ENCODE data around the gene DCLRE1B. TPM values are rescaled to one million over a fixed set of nuclear protein-coding genes. Genes with fewer than 3 reads are reported as not detected.
A peak's percentile ranks its signal among the peaks of the same experiment; 100 is the strongest.

Gene DCLRE1B
- polyA plus RNA-seq, 1 donor, result 12.6 TPM

DNA sequence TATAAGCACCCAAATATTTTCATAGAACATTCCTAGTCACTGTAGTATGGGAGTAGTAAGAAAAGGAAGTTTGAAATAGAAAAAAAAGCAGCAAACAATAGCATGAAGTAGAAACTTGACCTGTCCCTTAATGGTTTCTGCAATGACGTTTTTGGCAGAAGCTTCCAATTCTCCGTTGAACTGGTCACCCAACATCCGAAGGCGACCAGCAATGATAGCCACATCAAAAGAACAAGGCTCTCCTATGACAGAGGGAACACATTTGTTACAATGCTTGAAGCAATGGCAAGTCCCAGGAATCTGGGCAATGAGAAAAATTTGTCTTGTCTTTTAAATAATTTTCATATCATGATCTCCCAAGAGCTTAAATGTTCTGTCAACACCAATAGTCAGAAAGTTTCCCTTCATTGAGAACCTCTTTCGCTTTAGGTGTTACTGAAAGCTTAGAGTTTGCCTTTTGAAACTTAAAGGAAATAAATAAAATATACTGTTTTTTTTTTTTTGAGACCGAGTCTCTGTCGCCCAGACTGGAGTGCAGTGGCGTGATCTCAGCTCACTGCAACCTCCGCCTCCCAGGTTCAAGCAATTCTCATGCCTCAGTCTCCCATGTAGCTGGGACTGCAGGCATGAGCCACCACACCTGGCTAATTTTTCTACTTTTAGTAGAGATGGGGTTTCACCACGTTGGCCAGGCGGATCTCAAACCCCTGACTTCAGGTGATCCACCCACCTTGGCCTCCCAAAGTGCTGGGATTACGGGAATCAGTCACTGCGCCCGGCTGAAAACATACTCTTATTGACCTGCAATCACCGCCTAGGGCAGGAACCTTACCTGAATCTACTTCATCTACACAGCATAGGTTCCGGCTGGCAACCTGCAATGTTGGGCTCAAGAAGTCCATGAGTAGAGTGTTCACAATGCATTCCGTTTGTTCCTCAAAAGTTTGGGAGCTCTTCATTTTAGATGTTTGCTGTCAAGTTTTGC is 18.4 kb upstream of the DCLRE1B start:
- DNase-seq, result no peak

DNA sequence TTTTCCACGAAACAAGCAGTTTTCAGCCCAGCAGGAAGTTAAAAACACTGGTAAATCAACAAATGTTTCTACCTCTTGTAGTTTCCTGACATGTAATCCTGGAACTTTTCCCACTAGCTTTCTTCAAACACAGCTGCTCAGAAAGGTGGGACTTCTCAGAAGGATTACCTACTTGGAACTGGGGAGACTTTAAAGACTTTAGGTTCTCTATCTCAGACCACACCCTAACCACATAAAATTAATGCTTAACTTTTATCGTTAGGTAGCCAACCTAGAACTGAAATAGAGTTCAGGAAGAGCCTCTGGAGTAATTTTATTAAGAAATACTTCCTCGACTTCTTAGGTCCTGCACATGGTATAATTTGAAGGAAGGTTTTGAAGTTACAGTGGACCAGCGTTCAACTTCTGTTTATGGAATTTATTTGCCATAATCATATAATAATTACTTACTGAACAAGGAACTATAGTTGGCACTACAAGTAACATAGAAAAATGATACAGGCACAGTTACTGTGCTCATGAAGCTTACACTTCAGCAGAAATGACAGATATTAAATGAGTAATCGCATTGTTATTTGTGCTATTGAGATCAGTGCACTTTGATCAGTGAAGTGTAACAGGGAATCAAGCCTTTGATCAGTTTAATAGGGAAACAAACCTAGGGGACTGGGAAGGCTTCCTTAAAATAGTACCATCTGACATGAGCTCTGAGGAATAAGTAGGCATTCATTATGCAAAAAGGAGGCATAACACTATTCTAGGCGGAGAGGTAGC is 17.5 kb upstream of the DCLRE1B start, which contains the start of gene BCL2L15:
Gene BCL2L15 (minus strand): TSS at position 180 of the 774 bp plus-strand sequence. CDS start 206 bp downstream, outside the sequence.
- no peak for DNase-seq

DNA sequence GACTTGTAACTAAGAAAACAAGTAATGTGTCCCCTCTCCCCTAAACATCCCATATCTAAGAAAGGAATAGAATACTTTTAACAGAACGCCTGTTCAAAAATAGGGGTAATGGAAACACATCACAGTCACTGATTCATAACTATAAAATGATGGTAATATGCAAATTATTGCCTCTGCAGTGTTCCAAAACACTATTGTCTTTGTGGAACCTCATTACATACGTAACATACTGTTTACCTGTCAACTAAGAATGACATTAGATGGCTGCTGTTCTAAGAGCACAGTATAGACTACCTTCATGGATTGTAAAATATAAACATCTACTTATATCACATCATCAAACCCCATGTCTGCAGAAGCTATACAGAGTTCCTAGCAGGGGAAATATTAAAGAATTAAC is 14.3 kb upstream of the DCLRE1B start:
- no peak for DNase-seq

DNA sequence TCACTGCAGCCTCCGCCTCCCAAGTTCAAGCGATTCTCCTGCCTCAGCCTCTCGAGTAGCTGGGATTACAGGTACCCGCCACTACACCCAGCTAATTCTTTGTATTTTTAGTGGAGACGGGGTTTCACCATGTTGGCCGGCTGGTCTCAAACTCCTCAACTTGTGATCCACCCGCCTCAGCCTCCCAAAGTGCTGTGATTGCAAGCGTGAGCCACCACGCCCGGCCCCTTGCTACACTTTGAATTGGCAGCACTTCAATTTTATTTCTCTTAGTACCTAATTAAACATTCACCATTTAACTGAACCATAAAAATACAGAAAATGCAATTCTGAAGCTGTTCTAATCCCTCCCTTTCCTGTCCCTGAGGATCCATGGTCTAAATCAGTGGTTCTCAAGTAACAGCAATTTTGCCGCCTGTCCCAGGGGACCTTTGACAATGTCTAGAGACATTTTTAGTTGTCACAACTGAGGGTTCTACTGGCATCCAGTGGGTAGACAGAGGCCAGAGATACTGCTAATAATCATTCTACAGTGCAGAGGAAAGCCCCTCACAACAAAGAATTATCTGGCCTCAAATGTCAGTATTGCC is 13.4 kb upstream of the DCLRE1B start:
- DNase-seq, result no peak

DNA sequence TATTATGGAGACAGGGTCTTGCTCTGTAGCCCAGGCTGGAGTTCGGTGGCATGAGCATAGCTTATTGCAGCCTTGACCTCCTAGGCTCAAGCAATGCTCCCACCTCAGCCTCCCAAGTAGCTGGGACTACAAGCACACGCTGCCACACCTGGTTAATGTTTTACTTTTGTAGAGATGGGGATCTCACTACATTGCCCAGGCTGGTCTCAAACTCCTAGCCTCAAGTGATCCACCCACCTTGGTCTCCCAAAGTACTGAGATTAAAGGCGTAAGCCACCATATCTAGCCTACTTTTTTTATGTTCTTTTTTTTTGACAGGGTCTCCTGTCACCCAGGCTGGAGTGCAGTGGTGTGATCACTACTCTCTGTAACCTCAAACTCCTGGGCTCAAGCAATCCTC is 11.9 kb upstream of the DCLRE1B start:
- DNase-seq, result no peak

DNA sequence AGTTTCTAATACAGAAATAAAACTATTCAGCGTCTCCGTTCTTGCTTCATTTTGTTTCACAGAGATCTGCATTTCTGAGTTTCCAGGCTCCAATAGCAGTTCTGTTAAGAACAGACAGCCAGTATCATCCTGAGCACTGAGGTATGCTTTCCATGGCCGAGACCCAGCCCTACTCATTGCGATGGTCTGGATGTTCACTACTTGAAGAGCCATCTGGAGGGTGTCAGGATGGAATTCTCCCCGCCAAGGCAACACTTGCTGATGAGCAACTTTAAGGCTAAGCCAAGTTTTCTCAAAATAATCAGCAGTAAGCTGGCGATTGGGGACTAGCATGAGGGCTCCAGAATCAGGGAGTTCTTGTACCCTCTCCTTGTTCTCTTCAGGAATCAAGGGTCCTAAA is 10.0 kb upstream of the DCLRE1B start:
- no peak for DNase-seq

DNA sequence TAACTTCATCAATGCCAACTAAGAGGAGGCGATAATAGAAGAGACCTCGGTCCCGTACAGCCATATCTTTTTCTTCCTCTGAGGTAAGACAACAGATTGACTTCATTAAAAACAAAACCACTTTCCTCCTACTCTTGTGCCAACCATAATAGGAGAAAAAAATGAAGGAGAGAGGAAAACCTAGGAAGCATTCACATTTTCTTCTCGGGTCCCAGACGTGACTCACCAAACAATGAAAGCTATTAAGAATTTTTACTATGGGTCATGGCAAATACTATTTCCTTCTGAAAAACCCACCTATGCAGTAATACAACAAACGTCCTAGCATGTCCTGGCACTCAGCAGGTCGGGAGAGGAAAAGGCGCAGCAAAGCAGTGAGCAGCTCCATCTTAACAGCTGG is 9.2 kb upstream of the DCLRE1B start:
- DNase-seq, result no peak

DNA sequence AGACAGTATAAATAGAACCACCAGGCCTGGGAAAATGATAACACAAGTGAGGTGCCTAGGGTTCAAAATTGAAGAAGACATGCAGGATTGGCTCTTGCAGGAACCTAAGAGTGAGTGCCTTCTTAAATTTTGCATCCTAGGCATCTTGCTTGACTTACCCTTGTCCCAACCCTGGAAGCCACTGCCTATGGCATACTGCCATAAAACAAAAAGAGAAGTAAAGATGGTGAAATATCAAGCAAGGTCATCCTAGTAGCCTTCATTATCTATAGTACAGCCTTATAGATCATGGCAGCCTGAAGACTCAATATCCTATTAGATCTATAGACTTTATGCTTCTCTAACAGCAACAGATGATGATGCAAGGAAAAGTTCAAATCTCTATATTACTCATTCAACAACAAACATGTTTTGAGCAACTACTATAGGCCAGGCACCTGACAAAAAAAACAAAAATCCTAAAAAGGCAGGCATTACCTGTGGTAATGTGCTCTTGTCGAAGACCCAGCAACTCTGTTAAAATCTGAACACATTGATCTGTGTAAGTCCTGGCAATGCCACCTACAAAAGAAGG is 6.8 kb upstream of the DCLRE1B start:
- DNase-seq, result no peak

DNA sequence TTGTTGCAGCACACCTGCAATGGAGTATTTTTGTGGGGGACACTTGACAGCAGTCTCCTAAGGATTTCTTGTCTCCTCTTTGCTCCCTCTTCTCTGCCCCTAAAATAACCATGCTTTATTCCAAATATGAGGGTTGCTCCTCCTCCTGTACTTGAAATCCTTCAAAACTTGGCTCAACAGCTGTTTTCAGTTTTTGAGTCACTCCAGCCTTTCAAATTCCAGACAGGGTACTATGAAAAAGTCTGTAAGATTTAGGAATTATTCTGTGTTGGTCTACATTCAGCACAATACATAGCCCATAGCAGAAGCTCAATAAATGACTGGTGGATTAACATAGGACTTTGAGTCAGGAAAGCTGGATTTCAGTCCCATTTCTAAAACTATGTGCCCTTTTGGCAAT is 6.0 kb upstream of the DCLRE1B start:
- DNase-seq, result no peak

DNA sequence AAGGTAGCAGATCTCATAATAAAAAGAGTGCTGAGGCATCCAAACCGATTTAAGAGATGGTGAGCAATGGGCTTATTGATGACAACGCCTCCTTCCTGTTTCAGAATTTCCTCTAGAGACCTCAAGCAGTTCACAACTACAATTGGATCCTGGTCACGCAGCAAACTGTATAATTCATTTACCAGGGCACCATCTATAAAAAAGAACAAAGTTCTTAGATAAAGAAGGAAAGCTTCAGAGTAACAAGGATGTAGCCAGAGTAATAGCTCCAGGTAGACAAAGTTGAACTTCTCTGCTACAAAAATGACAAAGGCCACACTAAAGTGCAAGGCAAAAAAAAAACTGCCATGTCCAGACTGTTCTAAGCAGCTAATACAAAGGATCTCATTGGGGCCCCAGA is 3.9 kb upstream of the DCLRE1B start:
- DNase-seq, result no peak

DNA sequence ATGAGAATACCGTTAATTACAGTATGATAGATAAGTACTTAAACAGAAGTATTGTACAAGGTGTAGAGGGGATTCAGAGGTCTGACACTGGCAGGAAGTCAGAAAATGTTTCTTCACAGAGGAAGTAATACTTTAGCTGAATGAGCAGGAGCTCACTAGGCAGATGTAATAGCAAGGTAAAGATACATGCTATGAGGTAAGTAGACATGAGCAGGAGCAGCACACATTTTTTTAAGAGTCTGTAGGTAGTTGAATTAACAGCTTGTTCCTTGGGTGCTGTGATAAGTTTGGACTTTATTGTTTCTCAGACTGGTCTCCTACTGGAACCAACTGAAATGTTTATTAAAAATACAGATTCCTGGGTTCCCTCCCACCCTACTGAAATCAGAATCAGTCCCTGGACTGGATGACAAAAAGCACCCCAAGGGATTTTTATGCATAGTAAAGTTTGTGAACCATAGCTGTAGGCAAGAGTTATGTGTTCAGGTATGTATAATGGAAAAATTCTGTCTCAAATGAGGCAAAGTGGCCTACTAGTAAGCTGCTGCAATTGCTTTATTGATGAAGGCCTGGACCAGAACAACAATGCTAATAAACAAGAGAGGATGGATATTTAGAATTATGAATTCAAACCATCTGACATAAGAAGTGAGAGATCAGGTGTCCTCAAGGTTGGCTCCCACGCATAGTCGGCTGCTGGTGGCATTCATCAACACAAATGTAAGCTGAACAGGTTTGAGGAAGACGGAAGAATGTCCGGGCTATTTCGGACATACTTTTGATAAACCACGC is 1.4 kb upstream of the DCLRE1B start:
- DNase-seq, result no peak

DNA sequence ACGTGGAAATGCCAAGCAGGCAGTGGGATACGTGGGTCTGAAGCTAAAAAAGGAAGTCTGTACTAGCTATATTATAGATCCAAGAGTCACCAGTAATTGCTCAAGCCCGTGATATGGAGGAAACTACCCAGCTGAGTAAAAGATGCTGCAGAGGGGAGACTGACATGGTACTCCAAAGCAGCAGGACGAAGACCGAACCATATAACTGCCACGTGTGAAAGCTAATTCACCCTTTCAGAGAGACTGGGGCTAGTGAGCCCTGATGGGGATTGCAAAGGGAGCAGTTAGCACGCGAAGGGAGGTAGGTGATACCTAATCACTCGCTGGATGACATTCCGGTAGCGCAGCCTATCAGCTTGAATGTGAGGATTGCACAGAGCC is 843 bp upstream of the DCLRE1B start:
- DNase-seq, result no peak

DNA sequence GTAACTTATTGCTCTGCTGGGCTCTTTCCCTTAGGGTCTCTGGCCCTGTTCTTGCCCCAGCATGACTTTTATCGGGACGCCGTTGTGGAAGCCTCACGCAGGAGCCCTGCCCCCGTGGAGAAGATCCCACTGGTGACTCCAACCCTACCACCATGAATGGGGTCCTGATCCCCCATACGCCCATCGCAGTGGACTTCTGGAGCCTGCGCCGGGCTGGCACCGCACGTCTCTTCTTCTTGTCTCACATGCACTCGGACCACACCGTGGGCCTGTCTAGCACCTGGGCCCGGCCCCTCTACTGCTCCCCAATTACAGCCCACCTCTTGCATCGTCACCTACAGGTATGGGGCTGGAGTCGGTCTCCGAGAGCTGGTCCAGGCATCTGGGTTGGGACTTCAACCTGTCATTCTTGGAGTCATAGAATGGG is 322 bp downstream of the DCLRE1B start:
- DNase-seq, result peak; percentile 15

DNA sequence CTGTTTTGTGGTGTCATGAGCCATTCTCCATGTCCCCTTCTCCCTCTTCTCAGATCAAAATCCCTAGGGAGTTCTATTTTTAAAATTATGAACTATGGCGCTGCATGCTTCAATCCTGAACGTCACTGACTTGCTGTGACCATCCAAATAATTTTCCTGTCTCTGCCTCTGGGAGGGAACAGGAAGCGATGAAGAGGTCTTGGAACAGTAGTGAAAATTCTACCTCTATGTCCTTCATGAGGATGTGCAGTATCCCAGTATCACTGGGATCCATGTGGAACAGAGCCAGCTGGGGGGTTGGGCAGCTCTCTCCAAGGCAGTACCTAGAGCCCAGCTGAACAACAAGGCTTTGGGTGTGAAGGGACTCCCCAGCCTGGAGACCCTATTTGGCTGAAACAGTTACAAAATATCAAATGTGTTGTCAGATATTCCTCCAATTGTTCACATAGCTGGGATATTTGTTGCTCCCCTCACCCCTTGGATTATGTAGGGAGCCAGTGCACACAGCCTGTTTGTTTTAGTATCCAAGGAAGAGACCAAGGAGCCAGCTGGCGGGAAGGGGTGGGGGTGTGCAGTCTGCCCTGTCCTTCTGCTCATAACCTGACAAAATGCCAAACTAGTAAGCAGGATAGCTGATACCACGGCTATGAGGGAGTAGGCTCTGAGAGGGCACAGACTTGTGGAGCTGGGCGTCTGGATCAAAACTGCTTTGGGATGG is 7.6 kb downstream of the DCLRE1B start:
- no peak for DNase-seq

DNA sequence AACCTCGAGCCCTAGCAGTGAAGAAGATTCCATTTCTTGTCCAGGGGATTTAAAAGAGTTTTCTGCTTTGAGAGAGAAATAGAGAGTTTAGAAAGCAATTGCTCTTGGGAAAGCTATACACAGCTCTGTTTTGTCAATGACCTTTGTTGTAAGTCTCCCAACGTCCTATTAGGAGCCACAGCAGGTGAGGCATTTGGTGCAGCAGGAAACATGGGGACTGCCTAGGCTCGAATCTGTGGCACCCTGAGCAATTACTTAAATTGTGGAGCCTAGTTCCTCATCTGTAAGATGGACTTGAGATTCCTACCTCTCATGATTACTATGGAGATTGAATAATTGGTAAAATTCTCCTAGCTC is 8.2 kb downstream of the DCLRE1B start:
- DNase-seq, result no peak

DNA sequence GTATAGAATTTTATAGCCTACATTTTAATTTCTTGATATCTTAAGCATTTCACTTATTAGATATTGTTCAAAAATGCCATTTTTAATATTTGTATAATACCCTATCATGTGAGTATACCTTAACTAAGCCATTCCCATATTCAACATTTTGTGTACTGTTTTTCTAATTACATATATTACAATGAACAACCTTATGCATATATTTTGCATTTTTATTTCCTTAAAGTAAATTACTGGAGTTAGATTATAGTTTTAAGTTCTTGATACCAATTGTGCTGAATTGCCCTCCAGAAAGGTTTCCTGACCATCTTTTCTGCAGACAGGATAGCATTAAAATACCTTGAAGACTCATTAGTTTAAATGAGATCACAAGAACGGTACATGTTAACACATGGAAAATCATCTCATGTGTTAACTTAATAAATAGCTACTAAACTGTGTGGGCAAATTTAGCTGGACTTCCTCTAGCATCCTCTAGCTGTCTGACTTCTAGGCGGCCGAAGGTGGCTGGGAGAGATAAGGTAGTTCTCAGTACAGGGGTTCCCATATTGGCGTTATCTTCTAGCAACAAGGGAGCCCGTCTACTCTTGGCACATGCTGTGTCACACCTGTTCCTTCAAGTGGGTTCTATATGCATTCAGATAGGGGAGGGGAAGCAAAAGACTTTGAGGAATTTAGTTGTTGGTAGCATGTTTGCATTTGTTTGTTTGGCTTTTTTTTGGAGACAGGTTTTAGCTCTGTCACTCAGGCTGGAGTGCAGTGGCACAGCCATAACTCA is 8.9 kb downstream of the DCLRE1B start:
- DNase-seq, result no peak

DNA sequence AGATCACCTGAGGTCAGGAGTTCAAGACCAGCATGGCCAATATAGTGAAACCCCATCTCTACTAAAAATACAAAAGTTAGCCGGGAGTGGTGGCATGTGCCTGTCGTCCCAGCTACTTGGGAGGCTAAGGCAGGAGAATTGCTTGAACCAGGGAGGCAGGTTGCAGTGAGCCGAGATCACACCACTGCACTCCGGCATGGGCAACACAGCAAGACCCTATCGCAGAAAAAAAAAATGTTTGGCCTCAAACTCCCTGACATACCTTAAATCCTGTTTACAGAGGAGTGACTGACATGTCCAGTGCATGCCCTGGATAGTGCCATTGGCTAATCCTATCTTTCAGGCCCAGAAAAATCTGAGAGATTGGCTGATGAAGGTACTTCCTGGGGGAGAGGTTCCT is 11.8 kb downstream of the DCLRE1B start:
- DNase-seq, result no peak

DNA sequence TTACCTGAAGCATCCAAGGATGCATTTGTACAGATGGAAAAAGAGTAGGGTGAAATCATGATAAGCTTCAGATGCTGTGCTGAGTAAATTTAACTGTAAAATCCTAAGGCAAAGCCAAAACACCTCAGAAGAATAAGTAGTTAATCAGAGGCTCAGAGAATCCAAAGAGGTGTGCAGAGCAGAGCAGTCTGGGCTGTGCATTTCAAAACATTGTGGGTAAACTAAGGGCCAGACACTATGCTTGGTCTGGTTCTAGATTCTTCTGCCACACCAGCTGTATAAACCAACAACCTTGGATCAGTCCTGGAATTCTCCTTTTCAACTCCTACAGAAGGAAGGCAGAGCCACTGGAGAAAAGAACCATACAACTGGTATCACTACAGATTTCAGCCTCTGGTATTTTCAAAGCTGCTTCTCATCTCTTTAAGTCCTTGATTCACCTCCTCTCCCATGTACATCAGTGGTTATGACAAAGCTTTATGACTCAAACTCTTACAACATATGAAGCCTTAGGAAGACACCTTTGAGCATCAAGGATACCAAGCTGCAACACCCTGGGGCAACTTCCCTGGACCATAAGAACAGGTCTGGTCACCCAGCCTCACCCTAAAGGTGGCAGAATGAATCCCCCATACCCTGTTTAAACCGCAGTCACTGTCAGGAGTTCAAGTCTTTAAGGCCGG is 12.4 kb downstream of the DCLRE1B start:
- DNase-seq, result no peak

DNA sequence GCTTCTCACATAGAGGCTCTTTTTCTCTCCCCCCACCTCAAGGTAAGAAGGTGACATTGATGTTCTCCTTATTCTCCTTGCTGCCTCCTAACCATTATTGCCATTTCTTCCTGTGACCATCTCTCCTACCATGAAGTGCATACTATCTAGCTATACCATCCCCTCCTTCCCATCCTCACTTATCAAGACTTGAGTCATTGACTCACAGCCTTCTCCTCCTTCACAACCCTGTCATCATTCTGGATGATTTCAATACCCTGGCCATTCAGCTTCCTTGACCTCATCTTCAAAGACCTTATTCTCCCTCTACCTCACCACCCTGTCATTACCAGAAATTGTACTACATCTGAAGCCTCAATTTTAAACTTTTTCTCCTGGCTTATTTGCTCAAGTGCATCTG is 13.1 kb downstream of the DCLRE1B start:
- DNase-seq, result no peak

DNA sequence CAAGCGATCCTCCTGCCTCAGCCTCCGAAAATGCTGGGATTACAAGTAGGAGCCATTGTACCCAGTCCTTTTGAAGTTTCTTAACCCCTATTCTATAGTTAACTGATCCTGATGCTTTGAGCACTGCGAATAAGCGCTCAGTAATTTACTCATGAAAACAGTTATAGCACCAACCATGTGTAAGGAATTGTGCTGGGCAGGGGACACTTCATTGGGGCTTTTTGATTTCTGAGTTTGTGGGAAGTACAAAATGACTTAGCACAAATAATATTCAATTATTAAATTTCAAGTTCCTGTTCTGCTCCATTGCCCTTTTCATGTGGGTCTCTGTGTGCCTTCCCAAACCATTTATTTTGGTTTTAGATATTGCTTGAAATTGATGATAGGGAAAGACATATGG is 17.8 kb downstream of the DCLRE1B start:
- DNase-seq, result no peak

Data from left kidney (tissue), 2 donors.